ENCODE data around the gene UGT1A9.

DNA sequence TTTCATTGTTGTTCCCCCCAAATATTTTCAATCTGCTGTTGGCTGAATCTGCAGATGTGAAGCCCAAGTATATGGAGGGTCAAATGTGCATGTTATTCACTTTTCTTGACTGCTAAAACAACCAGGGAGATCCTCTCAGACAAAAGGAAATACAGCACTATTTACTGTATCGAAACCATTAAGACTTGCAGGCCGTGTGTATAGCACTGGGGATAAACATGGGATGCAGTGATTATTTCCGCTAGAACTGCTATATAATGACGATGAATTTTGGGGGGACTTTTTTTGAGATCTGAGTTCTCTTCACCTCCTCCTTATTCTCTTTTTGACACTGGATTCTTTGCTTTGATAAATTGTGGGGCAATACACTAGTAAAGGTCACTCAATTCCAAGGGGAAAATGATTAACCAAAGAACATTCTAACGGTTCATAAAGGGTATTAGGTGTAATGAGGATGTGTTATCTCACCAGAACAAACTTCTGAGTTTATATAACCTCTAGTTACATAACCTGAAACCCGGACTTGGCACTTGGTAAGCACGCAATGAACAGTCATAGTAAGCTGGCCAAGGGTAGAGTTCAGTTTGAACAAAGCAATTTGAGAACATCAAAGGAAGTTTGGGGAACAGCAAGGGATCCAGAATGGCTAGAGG lies 84.9 kb downstream of the UGT1A9 start:
- TF ChIP-seq, protein P1, sequence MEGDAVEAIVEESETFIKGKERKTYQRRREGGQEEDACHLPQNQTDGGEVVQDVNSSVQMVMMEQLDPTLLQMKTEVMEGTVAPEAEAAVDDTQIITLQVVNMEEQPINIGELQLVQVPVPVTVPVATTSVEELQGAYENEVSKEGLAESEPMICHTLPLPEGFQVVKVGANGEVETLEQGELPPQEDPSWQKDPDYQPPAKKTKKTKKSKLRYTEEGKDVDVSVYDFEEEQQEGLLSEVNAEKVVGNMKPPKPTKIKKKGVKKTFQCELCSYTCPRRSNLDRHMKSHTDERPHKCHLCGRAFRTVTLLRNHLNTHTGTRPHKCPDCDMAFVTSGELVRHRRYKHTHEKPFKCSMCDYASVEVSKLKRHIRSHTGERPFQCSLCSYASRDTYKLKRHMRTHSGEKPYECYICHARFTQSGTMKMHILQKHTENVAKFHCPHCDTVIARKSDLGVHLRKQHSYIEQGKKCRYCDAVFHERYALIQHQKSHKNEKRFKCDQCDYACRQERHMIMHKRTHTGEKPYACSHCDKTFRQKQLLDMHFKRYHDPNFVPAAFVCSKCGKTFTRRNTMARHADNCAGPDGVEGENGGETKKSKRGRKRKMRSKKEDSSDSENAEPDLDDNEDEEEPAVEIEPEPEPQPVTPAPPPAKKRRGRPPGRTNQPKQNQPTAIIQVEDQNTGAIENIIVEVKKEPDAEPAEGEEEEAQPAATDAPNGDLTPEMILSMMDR (IDR thresholded peaks at IDR 0.05): no peak
- no peak for TF ChIP-seq POLR2A (IDR thresholded peaks at IDR 0.05)

Measured in thyroid gland (tissue), 4 donors.